K562 (cell line): ENCODE results near the gene AP4S1. TPM values are rescaled to one million over a fixed set of nuclear protein-coding genes. Genes with fewer than 3 reads are reported as not detected.

Experiments used
- ATF3 ChIP-seq, 2 experiments: fragments of 450-650 bp in 1 of 2; sonication (generic) in 1 of 2; formaldehyde crosslinking in 1 of 2; IDR thresholded peaks in 1 of 2; conservative IDR thresholded peaks in 1 of 2; 2 replicates each; pipeline versions ENCODE4 v1.6.1 to v1.8.1; 2016 to 2023; ENCODE audit warnings: mild to moderate bottlenecking in 2 of 2, moderate library complexity in 2 of 2, inconsistent platforms in 1 of 2, missing genetic modification reagents in 1 of 2
- CREM ChIP-seq: IDR thresholded peaks from 2 replicates; pipeline ENCODE4 v1.6.1; 2014; ENCODE audit warnings: antibody characterized with exemption, low read depth
- FOXK1 ChIP-seq: sonication (generic); formaldehyde crosslinking; IDR thresholded peaks from 2 replicates; pipeline ENCODE4 v1.8.0; 2022; ENCODE audit warnings: missing genetic modification reagents, mild to moderate bottlenecking, borderline replicate concordance
- MED1 ChIP-seq: sonication (generic); formaldehyde crosslinking; IDR thresholded peaks from 2 replicates; pipeline ENCODE4 v1.8.1; 2023; ENCODE audit warnings: missing genetic modification reagents, borderline replicate concordance
- NCOR1 ChIP-seq: fragments of 450-650 bp; IDR thresholded peaks from 2 replicates; pipeline ENCODE4 v1.6.1; 2016; ENCODE audit warnings: mild to moderate bottlenecking, moderate library complexity
- NFIX ChIP-seq: fragments of 250-450 bp; sonication (Bioruptor Pico); IDR thresholded peaks from 2 replicates; pipeline ENCODE4 v1.4.0; 2020; ENCODE audit warnings: low read depth, mild to moderate bottlenecking, moderate library complexity
- POLR3G ChIP-seq: IDR thresholded peaks from 2 replicates; pipeline ENCODE4 v1.6.1; 2011; ENCODE audit not compliant: insufficient read length, insufficient replicate concordance; ENCODE audit errors: extremely low read depth
- RFX7 ChIP-seq: fragments of 250-450 bp; sonication (Bioruptor Pico); IDR thresholded peaks from 2 replicates; pipeline ENCODE4 v1.5.1; 2021; ENCODE audit warnings: mild to moderate bottlenecking
- RNF2 ChIP-seq: sonication (generic); IDR thresholded peaks from 2 replicates; pipeline ENCODE4 v1.6.1; 2016
- SIX5 ChIP-seq, 2 experiments: IDR thresholded peaks; 2 replicates each; pipeline ENCODE4 v1.6.1; 2011; ENCODE audit warnings: low read length in 2 of 2, borderline replicate concordance in 1 of 2, low read depth in 1 of 2, mild to moderate bottlenecking in 1 of 2, moderate library complexity in 1 of 2; ENCODE audit not compliant: insufficient read depth in 1 of 2
- SMAD2 ChIP-seq: fragments of 150-350 bp; IDR thresholded peaks from 2 replicates; pipeline ENCODE4 v1.6.1; 2014; ENCODE audit warnings: low read depth, mild to moderate bottlenecking, low read length
- SMAD4 ChIP-seq: fragments of 250-450 bp; sonication (Bioruptor Pico); conservative IDR thresholded peaks from 2 replicates; pipeline ENCODE4 v1.8.0; 2021; ENCODE audit warnings: inconsistent platforms, mild to moderate bottlenecking, moderate library complexity
- TAF7 ChIP-seq: fragments of 450-650 bp; IDR thresholded peaks from 2 replicates; pipeline ENCODE4 v1.6.1; 2016; ENCODE audit warnings: missing genetic modification characterization, missing compliant biosample characterization
- ZBTB2 ChIP-seq: fragments of 450-650 bp; IDR thresholded peaks from 2 replicates; pipeline ENCODE4 v1.6.1; 2016; ENCODE audit warnings: antibody characterized with exemption
- ZNF134 ChIP-seq: fragments of 250-450 bp; sonication (Bioruptor Pico); conservative IDR thresholded peaks from 2 replicates; pipeline ENCODE4 v1.4.0; 2020
- ZNF143 ChIP-seq: sonication (generic); formaldehyde crosslinking; IDR thresholded peaks from 2 replicates; pipeline ENCODE4 v1.9.0; 2022; ENCODE audit warnings: mild to moderate bottlenecking, missing genetic modification reagents
- ZNF232 ChIP-seq: sonication (generic); formaldehyde crosslinking; IDR thresholded peaks from 2 replicates; pipeline ENCODE4 v1.8.0; 2022; ENCODE audit warnings: mild to moderate bottlenecking, missing genetic modification reagents
- ZNF41 ChIP-seq: fragments of 250-450 bp; sonication (Bioruptor Pico); conservative IDR thresholded peaks from 2 replicates; pipeline ENCODE4 v1.4.0; 2020; ENCODE audit warnings: mild to moderate bottlenecking
- ZNF764 ChIP-seq: fragments of 250-450 bp; sonication (Bioruptor Pico); IDR thresholded peaks from 2 replicates; pipeline ENCODE4 v1.4.0; 2020; ENCODE audit warnings: low read depth, mild to moderate bottlenecking, moderate library complexity
- polyA plus RNA-seq, 8 experiments: library from polyadenylated mRNA; depleted of rRNA in 4 of 8; stranded (reverse) in 5 of 8; unstranded in 3 of 8; fragments of >200 nt; fragmentation: Nextera tagmentation in 2 of 8; fragmentation: Illumina TruSeq in 1 of 8; extraction: Ambion mirVana in 2 of 8; extraction: Trizol in 1 of 8; gene quantifications; 2 replicates each; pipeline versions ENCODE4 v1.2.1 to v1.2.3, GENCODE V29; 2011 to 2014; ENCODE audit warnings: inconsistent platforms in 1 of 8, missing spikeins in 1 of 8
- total RNA-seq, 7 experiments: library from RNA; depleted of rRNA in 6 of 7; stranded (reverse); fragments of >200 nt in 6 of 7; fragmentation: Illumina TruSeq in 2 of 7; extraction: Trizol in 2 of 7; gene quantifications; 2 replicates each; pipeline versions ENCODE4 v1.2.1 to v1.2.3, GENCODE V29; 2011 to 2021; ENCODE audit warnings: low replicate concordance in 1 of 7
- TF ChIP-seq, protein P1 (sequence below), 2 experiments: fragments of 450-650 bp in 1 of 2; sonication (generic) in 1 of 2; formaldehyde crosslinking; conservative IDR thresholded peaks; 2 replicates each; pipeline versions ENCODE4 v1.4.0 to v1.8.1; 2020 to 2022; ENCODE audit warnings: mild to moderate bottlenecking in 1 of 2, missing genetic modification reagents in 1 of 2
- TF ChIP-seq, protein P2 (sequence below): fragments of 450-650 bp; IDR thresholded peaks from 2 replicates; pipeline ENCODE4 v1.6.1; 2016; ENCODE audit warnings: mild to moderate bottlenecking
- TF ChIP-seq, protein P3 (sequence below): fragments of 450-650 bp; IDR thresholded peaks from 2 replicates; pipeline ENCODE4 v1.6.1; 2014; ENCODE audit warnings: low read depth, mild to moderate bottlenecking, moderate library complexity, borderline replicate concordance

Gene AP4S1
- total and polyA plus RNA-seq, 9 of the 15 experiments (the other 6 are each of a cell fraction or from before 2014, with no cell fraction given), result 3.7 to 7.8 (median 5.9) TPM

GRCh38 chr14:31038521-31039166 is 13.2 kb downstream of the AP4S1 start (continued):
- TF ChIP-seq ZNF41 (CRISPR knock-in tag), result no peak
- TF ChIP-seq, protein P1, sequence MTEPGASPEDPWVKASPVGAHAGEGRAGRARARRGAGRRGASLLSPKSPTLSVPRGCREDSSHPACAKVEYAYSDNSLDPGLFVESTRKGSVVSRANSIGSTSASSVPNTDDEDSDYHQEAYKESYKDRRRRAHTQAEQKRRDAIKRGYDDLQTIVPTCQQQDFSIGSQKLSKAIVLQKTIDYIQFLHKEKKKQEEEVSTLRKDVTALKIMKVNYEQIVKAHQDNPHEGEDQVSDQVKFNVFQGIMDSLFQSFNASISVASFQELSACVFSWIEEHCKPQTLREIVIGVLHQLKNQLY (CRISPR knock-in tag; conservative IDR thresholded peaks at IDR 0.05), result no peak
- no peak for TF ChIP-seq NFIX (CRISPR knock-in tag)
- TF ChIP-seq CREM, result no peak
- no peak for TF ChIP-seq TAF7
- no peak for TF ChIP-seq POLR3G
- no peak for TF ChIP-seq SMAD2
- TF ChIP-seq NCOR1, result peak; percentile 62
- TF ChIP-seq, protein P2, sequence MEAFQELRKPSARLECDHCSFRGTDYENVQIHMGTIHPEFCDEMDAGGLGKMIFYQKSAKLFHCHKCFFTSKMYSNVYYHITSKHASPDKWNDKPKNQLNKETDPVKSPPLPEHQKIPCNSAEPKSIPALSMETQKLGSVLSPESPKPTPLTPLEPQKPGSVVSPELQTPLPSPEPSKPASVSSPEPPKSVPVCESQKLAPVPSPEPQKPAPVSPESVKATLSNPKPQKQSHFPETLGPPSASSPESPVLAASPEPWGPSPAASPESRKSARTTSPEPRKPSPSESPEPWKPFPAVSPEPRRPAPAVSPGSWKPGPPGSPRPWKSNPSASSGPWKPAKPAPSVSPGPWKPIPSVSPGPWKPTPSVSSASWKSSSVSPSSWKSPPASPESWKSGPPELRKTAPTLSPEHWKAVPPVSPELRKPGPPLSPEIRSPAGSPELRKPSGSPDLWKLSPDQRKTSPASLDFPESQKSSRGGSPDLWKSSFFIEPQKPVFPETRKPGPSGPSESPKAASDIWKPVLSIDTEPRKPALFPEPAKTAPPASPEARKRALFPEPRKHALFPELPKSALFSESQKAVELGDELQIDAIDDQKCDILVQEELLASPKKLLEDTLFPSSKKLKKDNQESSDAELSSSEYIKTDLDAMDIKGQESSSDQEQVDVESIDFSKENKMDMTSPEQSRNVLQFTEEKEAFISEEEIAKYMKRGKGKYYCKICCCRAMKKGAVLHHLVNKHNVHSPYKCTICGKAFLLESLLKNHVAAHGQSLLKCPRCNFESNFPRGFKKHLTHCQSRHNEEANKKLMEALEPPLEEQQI, result no peak
- 0 out of 2 replicates have a peak, but pooled peaks have one; percentile 30 for TF ChIP-seq ZBTB2
- TF ChIP-seq, protein P3, sequence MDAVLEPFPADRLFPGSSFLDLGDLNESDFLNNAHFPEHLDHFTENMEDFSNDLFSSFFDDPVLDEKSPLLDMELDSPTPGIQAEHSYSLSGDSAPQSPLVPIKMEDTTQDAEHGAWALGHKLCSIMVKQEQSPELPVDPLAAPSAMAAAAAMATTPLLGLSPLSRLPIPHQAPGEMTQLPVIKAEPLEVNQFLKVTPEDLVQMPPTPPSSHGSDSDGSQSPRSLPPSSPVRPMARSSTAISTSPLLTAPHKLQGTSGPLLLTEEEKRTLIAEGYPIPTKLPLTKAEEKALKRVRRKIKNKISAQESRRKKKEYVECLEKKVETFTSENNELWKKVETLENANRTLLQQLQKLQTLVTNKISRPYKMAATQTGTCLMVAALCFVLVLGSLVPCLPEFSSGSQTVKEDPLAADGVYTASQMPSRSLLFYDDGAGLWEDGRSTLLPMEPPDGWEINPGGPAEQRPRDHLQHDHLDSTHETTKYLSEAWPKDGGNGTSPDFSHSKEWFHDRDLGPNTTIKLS, result no peak
- no peak for TF ChIP-seq ZNF134 (CRISPR knock-in tag)
- no peak for TF ChIP-seq ZNF764
- no peak; the same call in 1 of the 2 replicates for TF ChIP-seq RNF2
- no peak for TF ChIP-seq SIX5 (IDR thresholded peaks at IDR 0.05; ENCODE audit: borderline replicate concordance in 1 of 2, insufficient read depth in 1 of 2, low read depth in 1 of 2, low read length in 2 of 2)
- no peak for TF ChIP-seq SMAD4 (CRISPR knock-in tag)
- TF ChIP-seq ZNF143, result no peak
- TF ChIP-seq ZNF232 (CRISPR knock-in tag), result no peak
- no peak for TF ChIP-seq FOXK1 (CRISPR knock-in tag)
- no peak for TF ChIP-seq RFX7 (CRISPR knock-in tag)
- peak; percentile 84 for TF ChIP-seq ATF3 (IDR thresholded peaks at IDR 0.05)
- TF ChIP-seq ATF3 (CRISPR knock-in tag; conservative IDR thresholded peaks at IDR 0.05), result no peak
- TF ChIP-seq MED1, result no peak
